ENCODE results near the gene SPATA3.

The SPATA3 gene

DNA sequence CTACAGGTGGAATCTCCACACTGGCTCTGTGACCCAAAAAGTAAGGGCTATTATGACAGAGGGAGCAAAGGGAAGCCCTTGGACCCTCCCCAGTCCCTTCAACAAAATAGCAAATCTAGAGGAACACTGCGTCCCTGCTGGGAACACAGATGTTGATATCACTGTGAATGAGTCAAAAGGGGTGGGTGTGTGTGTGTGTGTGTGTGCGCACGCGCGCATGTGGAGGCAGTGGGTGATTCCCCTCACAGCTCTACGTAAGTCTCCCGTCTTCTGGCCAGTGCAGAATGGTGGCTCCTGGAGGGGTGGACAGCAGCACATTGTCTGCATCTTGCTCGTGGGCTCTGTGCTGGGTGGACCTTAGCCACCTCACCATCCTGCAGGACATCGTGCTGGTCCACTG is 33.6 kb downstream of the SPATA3 start:
- DNase-seq (ENCODE audit: low read depth), result no peak

DNA sequence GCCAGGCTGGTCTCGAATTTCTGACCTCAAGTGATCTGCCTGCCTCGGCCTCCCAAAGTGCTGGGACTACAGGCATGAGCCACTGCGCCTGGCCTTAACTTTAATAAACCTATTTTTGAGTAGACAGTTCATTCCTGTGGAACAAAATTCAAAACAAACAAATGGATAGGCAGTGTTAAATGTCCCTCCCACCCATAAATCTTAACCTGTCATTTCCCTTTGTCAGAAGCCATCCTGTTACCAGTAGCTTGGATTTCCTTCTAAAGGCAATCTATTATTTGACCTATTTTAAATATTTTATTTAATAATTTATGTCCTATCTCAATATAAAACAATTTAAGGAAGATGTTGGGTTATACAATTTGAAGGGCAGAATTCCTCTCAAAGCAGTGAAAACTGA is 34.8 kb downstream of the SPATA3 start:
- DNase-seq (ENCODE audit: low read depth), result no peak

DNA sequence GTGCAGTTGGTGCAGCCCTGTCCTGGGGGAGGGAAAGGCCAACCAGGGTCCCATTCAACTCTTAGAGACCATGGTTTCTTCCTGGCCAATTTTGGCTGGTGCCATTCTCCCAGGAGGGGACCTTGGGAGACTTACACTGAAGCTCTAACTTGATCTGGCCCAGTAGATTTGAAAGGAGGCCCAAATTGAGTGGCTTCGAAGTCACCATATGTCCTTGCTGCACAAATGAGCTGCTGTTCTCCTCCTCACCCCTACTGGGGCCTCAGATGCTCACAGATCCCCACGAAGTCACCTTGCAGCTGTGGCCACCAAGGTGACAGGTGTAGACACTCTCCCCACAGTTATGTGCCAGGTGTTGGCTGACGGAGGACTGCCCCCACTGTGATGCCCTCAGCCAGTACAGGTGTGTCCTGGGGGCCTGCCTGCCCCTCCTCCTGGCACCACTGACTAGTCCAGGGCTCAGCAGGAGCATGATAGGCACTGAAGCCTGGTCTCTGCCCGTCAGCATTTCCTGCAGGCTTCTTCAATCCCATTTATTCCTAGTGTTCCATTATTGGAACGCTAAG is 36.7 kb downstream of the SPATA3 start:
- DNase-seq (ENCODE audit: low read depth), result no peak

DNA sequence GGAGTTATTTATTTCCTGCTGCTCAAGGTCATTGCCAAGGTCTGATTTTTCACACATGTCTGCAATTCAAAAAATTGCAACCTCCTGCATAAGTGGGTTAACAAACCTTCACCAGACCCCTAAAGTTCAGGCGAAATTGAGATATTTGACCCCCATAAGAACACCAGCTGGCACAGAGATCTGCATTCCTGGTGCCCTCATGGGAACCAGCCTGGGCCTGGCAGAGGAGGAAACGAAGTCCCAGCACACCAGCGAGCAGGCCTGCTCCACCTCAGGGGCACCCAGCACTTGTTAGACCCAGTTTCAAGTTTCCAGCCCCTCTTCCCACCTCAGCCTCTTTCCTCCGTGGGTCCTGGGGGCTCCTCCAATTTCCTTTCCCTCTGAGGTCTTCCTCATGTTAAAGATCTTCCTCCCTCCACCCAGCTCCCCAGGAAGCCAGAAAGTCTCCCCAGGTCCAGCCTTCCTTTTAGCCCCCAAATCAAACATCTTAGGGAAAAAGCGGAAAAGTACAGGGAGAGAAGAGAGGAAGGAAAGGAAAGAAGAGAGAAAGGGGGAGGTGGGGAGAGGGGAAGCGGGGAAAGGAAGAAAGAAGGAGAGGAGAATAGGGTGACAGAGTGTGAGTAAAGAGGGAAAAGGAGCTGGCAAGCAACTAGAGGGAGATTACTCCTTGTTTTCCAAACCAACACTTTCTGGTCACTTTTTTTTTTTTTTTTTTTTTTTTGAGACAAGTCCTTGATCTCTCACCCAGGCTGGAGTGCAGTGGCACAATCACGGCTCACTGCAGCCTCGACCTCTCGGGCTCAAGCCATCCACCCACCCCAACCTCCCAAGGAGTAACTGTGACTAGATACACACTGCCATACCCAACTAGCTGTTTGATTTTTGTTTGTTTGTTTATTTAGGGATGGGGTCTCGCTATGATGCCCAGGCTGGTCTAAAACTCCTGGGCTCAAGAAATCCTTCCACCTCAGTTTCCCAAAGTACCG is 37.5 kb downstream of the SPATA3 start:
- DNase-seq (ENCODE audit: low read depth), result no peak

DNA sequence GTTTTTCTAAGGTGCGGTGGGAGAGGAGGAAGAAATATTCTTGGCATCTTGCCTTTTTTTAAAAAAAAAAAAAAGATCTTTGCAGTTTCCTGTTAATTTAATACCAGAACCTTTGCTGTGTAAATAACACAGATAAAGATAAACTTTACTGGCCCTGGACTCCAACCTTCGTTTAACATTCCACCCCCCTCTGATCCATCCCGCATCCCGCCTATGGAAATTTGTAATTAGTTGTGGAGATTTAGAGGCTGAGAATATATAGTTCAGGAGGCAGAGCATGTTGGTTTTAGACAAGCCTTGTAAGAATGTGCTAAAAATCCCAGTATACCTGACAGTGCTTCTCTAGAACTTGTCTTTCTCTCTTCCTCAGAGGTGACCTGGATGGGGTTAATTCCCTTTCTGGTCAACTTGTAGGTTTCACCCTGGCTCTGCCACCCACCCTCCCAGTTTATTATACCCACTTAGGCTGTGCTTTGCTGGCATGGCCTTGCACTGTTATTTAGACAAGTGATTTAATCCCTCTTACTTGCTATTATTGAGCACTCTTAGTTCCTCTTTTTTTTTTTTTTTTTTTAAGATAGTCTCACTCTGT is 38.5 kb downstream of the SPATA3 start:
- no peak for DNase-seq (ENCODE audit: low read depth)

DNA sequence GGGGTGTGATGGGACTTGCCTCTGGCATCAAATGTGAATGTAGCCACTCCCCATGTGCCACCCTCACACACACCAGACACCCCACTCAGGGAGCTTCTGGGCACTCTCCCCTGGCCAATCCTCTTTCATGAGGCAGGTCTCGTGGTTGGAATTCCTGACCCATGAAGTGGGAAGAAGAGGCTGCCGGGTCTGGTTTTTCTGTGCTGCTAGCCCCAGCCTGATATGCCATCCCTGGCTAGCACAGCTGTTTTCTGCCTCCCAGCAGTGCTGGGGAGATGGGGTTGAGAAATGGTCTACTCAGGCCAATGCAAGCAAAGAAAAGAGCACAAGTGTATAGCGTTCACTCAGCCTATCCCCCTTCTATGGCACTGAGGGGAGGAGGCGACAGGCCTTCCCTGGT is 40.2 kb downstream of the SPATA3 start:
- DNase-seq (ENCODE audit: low read depth), result no peak

DNA sequence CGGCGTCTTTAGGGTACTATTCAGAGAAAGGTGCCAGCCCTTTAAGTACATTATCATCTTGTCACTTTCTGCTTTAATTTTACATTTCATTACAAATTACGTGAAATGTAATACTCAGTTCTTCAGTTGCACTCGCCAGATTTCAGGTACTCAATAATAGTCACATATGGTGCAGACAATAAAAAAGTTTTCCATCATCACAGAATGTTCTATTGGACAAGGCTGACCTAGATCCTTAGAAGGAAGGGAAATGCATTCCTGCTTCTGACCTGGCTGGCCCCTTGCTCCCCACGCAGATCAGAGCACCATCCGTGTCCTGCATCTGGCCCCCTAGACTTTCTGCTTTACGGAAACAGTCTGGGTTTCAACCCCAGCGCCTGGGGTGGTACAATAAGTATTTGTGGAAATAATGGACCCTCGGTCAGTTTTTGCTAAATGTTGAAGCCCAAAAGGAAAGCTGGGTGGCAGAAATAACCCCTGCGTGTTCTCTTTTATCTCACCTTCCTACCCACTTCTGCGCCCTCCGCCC is 40.7 kb downstream of the SPATA3 start:
- DNase-seq (ENCODE audit: low read depth), result no peak

DNA sequence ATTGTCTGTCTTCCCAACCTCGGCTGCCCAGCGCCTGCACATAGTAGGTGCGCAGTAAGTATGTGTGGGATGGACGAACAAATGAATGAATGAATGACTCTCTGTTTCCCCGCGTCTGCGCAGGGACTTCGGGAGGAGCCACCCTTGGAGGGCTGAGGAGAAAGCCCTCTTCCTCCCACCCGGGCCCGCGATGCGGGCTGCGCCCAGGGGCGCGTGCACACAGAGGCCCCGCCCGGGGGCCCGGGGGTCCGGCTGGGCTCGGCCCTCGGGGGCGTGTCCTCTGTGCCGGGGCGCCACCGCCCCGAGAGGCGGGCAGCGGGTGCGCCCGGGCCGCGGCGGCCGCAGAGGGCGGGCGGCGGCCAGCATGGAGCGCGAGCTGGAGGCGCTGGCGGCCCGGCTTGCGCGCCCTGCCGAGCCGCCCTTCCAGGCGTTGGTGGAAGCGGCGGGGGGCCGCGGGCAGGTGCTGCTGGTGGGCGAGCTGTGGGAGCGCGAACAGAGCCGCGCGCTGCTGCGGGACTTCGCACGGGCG is 41.3 kb downstream of the SPATA3 start, which contains the start of gene C2orf72:
Gene C2orf72, plus strand, starts transcription at position 322 of the 529 bp plus-strand sequence. Its CDS starts 43 bp downstream, at position 365.
- no peak for DNase-seq (ENCODE audit: low read depth)

DNA sequence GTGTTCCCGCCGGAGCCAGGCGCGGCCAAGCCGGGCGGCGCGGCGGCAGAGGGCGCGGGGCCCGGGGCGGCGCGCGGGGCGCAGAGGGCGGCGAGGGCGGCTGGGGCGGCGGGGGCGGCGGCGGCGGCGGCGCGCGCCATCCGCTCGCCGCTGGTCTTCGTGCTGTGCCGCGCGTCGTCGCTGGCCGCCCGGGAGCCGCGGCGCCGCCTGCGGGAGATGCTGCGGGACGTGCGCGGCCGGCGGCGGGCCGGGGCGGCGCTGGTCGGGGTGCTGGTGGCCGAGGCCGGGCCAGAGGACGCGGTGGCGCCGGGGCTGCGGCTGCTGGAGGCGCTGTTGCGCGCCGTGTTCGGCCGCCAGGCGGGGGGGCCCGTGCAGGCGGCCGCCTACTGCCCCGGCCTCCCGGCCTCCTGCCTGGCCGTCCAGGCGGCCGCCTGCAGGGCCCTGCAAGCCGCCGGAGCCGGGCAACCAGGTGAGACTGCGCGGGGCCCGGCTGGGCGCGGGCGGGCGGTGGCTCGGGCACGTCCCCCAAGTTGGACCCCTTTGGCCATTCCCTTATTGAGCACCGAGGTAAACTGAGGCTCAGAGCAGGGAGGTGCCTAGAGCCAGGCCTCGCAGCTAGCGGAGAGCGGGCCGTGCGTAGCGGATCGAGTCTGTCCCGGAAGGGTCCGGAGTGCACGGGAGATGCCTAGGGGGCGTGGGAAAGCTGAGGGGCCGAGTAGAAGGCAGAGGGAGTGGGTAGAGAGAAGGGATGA is 42.0 kb downstream of the SPATA3 start:
- no peak for DNase-seq (ENCODE audit: low read depth)

DNA sequence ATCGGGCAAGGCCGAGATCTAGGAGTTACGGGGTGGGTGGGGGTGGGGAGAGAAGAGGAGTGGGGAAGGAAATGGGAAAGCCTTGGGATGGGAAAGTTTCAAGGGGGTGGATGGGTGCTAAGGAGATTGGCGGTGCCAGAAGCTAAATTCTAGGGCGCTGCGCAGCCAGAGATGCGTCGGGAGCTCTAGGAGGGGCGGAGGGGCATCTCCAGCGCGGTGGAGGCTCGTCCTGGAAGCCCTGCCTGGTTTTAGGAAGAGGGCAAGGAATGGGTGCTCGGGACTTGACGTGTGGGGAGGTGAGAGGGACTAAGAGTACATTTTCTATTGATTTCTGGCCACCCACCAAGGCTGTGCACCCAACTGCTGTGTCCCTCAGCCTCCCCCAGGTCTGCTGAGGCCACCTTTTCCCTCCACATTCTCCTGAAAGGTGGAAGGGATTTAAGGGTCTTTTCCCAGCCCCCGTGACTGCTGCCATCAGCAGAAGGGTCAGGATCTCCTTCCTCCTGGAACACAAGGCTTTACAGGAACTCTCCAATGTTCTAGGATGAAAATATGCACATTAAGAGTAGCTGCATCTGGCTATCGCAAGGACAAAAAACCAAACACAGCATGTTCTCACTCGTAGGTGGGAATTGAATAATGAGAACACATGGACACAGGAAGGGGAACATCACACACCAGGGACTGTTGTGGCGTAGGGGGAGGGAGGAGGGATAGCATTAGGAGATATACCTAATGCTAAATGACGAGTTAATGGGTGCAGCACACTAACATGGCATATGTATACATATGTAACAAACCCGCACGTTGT is 42.8 kb downstream of the SPATA3 start:
- DNase-seq (ENCODE audit: low read depth), result no peak

DNA sequence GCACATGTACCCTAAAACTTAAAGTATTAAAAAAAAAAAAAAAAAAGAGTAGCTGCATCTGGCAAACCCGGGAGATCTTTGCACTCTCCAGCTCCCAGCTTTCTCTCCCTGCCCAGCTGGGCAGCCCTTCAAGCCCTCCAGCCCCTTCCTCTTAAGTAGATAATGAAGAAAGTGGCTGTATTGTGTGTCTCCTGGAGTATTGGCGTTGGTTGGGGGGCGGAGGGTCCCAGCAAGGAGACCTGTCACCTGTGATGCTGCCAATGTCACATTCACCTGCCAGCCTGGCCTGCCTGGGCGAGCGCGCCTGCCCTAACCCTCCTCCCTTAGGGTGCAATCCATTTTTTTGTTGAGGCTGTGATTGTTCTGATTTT is 43.4 kb downstream of the SPATA3 start:
- DNase-seq (ENCODE audit: low read depth), result no peak

DNA sequence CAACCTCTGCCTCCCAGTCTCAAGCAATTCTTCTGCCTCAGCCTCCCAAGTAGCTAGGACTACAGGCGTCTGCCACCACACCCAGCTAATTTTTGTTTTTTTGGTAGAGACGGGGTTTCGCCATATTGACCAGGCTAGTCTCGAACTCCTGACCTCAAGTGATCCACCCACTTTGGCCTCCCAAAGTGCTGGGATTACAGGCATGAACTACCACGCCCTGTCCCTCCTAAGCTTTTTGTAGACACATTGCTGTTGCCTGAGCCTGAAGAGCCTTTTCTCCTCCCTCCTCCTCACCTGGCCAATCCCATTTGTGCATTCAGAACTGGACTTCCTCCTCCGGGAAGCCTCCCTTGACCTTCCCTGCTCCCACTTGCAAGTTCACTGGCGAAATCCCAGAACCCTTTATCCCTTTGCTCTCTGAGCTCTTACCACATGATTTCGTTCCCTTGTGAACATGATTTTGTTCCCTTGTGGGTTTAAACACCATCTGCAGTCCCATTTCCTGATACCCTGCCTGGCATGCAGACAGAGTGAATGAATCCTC is 44.0 kb downstream of the SPATA3 start:
- no peak for DNase-seq (ENCODE audit: low read depth)

DNA sequence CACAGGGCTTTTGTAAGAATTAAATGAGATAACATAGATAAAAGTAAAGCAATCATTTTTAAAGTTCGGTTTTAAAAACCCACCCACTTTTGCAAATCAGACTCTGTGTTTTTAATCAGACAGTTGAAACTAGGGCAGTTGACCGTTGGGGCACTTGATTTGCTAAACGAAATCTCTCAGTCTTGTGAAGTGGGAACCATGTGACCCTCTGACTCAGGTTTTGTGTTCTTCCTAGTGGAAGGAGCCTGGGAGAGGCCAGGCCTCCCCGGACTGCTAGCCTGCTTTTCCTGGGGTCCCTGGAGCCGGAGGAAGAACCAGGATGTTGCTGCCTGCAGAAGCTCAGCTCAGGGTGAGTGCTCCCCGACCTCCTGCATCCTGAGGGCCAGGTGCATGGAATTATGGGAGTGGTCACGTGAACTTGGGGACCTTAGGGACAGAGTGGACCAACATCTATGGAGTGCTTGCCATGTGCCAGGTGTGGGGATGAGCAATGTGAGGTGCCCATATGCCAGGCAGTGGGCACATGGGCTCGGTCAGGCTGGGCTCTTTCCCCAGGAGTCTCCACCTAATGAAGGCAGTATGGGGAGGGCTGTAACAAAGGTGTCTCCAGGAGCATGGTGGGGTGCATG is 45.3 kb downstream of the SPATA3 start:
- no peak for DNase-seq (ENCODE audit: low read depth)

DNA sequence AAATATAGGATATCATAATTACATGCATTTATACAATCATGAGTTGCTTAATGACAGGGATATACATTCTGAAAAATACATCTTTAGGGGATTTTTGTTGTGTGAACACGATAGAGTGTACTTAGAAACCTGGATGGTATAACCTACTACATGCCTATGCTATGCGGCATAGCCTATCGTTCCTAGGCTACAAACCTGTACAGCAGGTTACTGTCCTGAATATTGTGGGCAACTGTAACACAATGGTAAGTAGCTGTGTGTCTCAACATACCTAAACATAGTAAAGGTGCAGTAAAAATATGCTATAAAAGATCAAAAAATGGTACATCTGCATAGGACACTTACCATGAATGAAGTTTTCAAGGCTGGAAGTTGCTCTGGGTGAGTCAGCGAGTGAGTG is 47.9 kb downstream of the SPATA3 start:
- DNase-seq (ENCODE audit: low read depth), result no peak

DNA sequence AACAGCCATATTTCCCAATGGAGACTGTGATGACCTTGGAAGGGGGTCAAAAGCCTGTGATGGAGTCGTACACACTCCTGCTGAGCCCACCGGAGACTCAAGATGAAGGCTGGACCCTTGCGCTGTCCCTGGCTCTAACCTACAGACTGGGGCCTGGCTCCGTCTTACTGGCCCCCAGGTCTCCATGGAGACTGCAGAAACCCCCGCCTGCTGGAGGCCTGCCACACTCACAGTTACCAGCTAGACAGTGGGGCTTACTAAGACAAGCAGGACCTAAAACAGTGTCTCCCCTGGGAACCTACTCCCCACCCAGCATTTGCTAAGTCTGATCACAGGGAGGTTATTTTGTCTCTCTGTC is 51.0 kb downstream of the SPATA3 start:
- no peak for DNase-seq (ENCODE audit: low read depth)

DNA sequence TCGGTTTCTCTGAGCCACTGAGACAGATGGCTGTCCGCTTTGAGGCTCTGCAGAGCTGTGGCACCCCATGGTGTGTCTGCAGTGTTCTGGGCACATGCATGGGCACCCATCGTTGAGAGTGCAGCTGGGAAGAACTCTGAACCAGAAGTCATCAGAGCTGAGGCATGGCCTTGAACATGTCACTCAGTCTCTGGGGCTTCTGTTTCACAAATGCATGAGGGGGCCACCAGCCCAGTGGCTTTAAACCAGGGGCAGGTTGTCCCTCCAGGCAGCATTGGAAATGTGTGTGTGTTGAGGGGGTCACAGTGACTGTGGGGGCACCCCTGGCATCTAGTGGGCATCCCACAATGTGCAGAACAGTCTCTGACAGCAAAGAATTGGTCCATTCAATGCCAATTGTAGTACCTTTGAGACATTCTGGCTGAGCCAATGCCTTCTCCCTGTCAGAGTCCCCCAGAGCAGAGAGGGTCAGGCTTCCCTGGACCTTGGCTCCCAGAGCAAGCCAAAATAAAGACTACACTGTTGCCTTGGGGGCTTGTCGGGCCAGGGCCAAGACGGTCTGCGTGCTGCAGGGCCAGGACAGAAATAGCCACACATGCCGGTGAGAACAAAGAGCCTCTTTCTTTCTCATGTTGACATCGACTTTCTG is 51.5 kb downstream of the SPATA3 start:
- DNase-seq (ENCODE audit: low read depth), result no peak

DNA sequence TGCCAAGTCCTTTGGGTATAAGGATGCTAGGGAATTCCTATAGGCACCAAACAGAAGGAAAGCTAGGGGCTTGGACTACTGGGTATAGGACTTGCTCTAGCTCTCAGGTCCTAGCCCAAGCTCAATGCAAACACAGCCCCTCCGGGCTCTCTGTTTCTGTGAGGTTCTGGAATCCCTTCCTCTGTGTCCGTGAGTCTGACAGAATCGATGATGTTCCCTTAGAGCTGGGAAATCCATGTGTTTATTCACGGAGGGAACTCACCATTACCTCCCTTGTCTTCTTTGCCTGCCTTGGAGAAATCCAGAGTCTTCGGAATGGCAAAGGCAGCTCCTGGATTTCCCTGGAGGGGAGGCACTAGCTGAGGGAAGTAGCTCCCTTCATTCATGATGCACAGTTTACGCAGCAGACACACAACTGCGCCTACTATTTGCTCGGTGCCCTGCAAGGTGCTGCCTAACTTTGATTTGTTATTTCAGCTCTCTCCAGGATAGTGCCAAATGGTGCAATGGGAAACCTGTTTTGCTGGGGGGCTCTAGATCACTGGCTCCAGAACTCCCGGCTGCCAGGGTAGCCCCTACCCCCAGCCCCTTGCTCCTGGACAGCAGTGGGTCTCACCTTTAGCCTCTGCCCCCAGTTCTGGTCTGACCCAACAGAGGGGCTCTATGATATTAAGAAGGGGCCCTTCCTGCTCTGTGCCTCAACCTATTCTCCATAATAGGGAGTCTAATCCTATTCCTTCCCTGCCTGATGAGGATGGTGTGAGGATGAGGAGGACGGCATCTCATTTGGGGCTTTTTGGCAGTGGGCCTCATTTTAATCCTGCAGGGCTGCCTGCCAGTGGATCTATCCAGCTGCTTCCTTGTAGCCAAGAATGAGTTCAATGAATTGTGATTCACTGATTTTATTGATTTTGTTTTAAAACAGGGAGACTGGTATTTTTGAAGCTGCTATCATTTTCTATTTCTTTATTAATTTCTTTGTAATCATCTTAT is 52.3 kb downstream of the SPATA3 start:
- no peak for DNase-seq (ENCODE audit: low read depth)

DNA sequence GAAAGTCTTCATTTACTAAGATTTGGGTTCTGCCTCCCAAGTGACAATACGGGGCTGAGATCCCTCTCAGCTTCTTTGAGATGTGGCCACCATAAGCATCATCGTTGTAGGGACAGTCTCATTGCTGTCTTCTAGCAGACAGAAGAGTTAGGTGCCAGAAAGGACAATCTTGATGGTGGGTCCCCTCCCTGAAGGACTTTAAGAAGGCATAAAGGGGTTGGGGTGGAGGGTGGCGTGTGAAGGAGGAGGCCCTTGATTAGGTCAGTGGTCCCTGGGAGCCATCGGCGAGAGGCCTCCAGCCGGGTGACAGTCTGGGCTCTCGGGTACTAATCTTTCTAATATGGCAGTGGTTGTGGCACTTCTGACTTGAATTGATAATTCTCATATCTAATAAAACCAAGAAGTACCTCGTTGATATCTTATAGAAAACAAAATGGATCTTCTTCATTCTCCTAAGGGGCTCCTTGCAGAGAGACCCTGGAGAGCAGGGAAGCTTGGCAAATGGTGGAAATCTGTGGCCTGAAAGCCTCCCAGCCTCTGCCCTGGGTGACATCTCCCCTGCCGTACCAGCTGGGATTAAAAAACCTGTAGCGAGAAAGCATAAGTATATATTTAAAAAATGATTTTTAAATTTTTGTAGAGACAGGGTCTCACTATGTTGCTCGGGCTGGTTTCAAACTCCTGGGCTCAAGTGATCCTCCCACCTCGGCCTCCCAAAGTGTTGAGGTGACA is 53.5 kb downstream of the SPATA3 start:
- DNase-seq (ENCODE audit: low read depth), result no peak

All from stimulated activated CD8-positive, alpha-beta memory T cell treated with anti-CD3 and anti-CD28 coated beads, Interleukin-15, amount 100 ng/mL, for 1 hour (primary cell).